Suprapubic skin (tissue), 4 donors: ENCODE data around the gene RAB8A.
"Not testable (repeated sequence)": the region's sequence is repeated elsewhere in the genome, so short reads cannot be mapped to it uniquely, and the experiment has no call there.

Experiments used
- POLR2A ChIP-seq, 2 donors: fragments of 450-650 bp; IDR thresholded peaks; one replicate each; pipeline ENCODE4 v1.6.1; 2017; ENCODE audit warnings: antibody characterized with exemption in 2 of 2, mild to moderate bottlenecking in 2 of 2, moderate library complexity in 2 of 2
- POLR2AphosphoS5 ChIP-seq, 3 donors: sonication (generic); formaldehyde crosslinking; IDR thresholded peaks; one replicate each; pipeline ENCODE4 v1.6.1; 2017; ENCODE audit warnings: antibody characterized with exemption in 3 of 3
- TF ChIP-seq, protein P1 (sequence below), 2 donors: fragments of 200-600 bp in 1 of 2; fragments of 450-650 bp in 1 of 2; sonication (generic) in 1 of 2; IDR thresholded peaks; one replicate each; pipeline ENCODE4 v1.5.1; 2016 to 2019; ENCODE audit warnings: antibody characterized with exemption in 2 of 2, mild to moderate bottlenecking in 1 of 2, moderate library complexity in 1 of 2

DNA sequence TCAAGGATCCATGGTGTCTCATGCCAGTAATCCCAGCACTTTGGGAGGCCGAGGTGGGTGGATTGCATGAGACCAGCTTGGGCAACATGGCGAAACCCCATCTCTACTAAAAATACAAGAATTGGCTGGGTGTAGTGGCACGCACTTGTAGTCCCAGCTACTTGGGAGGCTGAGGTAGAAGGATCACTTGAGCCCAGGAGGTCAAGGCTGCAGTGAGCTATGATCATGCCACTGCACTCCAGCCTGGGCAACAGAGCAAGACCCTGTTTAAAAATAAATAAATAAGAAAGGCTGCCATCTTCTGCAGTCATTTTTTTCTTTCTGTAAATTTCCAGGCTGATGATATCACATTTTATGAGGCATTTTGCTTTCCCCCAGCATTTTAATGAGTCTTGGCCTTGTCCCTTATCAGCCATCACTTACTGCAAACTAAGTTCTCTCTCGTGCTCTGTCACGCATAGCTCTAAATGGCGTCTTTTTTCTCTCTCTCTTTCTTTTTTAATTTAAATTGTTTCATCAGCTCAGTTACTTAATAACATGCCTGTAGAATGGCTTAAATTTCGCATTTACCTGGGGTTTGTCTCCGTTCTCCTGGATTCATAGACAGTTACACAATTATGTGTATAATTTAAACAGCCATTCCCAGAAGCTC is 12.2 kb upstream of the RAB8A start:
- TF ChIP-seq POLR2A, POLR2AphosphoS5 (IDR thresholded peaks at IDR 0.05): not testable (repeated sequence)
- TF ChIP-seq, protein P1, sequence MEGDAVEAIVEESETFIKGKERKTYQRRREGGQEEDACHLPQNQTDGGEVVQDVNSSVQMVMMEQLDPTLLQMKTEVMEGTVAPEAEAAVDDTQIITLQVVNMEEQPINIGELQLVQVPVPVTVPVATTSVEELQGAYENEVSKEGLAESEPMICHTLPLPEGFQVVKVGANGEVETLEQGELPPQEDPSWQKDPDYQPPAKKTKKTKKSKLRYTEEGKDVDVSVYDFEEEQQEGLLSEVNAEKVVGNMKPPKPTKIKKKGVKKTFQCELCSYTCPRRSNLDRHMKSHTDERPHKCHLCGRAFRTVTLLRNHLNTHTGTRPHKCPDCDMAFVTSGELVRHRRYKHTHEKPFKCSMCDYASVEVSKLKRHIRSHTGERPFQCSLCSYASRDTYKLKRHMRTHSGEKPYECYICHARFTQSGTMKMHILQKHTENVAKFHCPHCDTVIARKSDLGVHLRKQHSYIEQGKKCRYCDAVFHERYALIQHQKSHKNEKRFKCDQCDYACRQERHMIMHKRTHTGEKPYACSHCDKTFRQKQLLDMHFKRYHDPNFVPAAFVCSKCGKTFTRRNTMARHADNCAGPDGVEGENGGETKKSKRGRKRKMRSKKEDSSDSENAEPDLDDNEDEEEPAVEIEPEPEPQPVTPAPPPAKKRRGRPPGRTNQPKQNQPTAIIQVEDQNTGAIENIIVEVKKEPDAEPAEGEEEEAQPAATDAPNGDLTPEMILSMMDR (IDR thresholded peaks at IDR 0.05), result not testable (repeated sequence)
